ENCODE results near the gene APCDD1L.

APCDD1L gene

DNA sequence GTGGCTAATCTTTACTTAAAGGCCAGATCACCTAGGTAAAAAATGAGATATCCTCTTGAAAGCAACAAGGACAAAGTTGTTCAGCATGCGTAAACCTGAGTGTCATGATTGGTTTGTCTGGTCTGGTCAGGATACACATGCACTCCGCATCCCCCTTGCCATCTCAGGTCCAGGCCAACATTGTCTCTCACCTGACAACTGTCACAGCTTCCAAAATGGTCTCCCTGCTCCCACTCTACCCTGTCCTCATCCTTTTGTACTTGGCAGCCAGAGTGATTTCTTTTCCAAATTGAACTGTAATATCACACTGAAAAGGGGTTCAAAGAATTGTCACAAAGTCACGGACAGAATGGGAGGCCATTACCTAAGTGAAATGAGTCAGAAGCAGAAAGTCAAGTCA lies 21.1 kb upstream of the APCDD1L start:
- H3K27ac Mint-ChIP-seq: no peak overlapping the region
- no peaks in the 10 kb centered on the region for H3K27me3 Mint-ChIP-seq
- no peaks in the 10 kb centered on the region for H3K36me3 Mint-ChIP-seq (ENCODE audit: low read depth)
- no peak overlapping the region for H3K4me3 Mint-ChIP-seq
- intact Hi-C loops (cut with micrococcal nuclease): no loop called here
- peaks cover 34% of the 10 kb centered on the region for H3K9me3 Mint-ChIP-seq
- H3K4me1 Mint-ChIP-seq (ENCODE audit: low read depth): no peaks in the 10 kb centered on the region

DNA sequence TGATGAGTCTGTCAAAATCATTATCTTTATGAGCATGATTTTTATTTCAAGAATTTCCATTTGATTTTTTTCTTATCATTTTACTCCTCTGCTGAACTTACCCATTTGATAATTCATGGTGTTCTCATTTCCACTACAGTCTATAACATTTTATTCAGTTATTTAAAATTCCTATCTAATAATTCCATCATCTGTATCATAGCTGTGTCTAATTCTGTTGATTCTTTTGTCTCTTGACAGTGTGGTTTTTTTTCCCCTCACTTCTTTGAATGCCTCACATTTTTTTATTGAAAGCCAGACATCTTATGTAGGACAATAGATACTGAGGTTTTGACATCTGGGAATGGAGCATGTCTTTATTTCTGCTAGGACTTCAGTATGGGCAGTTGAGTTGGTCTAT lies 16.5 kb upstream of the APCDD1L start:
- H3K4me3 Mint-ChIP-seq: no peak overlapping the region
- peaks cover 48% of the 10 kb centered on the region for H3K9me3 Mint-ChIP-seq
- H3K4me1 Mint-ChIP-seq (ENCODE audit: low read depth): no peaks in the 10 kb centered on the region
- H3K36me3 Mint-ChIP-seq (ENCODE audit: low read depth): no peaks in the 10 kb centered on the region
- H3K27ac Mint-ChIP-seq: no peak overlapping the region
- no peaks in the 10 kb centered on the region for H3K27me3 Mint-ChIP-seq
- intact Hi-C loops (cut with micrococcal nuclease): no loop called here

DNA sequence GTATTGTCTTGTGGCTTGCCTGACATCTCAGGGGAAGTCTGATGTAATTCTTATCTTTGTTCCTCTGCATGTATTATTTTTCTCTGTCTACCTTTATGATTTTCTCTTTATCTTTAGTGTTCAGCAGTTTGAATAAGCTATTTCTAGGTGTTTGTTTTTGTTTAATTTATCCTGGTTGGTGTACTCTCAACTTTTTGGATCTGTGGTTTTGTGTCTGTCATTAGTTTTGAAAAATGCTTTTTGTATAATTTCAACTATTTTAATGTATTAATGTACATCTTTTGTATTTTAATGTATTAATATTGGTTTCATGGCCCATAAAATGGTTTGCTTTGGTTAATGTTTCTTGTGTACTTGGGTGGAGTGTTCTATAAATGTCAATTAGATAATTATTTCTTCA lies 15.9 kb upstream of the APCDD1L start:
- intact Hi-C loops (cut with micrococcal nuclease): no loop called here
- Mint-ChIP-seq H3K4me1 (ENCODE audit: low read depth) (no peaks in the 10 kb centered on the region), H3K36me3 (ENCODE audit: low read depth) (no peaks in the 10 kb centered on the region), H3K27ac (no peak overlapping the region), H3K4me3 (no peak overlapping the region), H3K27me3 (no peaks in the 10 kb centered on the region), H3K9me3 (peaks cover 54% of the 10 kb centered on the region)

DNA sequence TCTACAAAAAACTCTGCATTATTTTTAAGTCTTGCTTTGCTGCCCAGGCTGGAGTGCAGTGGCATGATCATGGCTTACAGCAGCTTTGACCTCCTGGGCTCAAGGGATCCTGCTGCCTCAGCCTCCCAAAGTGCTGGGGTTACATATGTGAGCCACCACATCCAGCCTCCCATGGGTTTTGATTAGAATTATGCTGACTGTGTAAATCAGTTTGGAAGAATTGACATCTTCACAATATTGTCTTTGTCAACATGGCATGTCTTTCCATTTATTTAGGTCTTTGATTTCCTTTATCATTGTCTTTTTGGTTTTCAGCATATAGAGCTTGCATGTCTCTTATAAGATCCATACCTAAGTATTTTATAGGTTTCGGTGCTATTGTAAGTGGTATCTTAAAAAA lies 13.2 kb upstream of the APCDD1L start:
- H3K36me3 Mint-ChIP-seq (ENCODE audit: low read depth): no peaks in the 10 kb centered on the region
- no peaks in the 10 kb centered on the region for H3K27me3 Mint-ChIP-seq
- H3K9me3 Mint-ChIP-seq: peaks cover 55% of the 10 kb centered on the region
- H3K4me3 Mint-ChIP-seq: no peak overlapping the region
- H3K4me1 Mint-ChIP-seq (ENCODE audit: low read depth): no peaks in the 10 kb centered on the region
- intact Hi-C loops (cut with micrococcal nuclease): no loop called here
- H3K27ac Mint-ChIP-seq: no peak overlapping the region

DNA sequence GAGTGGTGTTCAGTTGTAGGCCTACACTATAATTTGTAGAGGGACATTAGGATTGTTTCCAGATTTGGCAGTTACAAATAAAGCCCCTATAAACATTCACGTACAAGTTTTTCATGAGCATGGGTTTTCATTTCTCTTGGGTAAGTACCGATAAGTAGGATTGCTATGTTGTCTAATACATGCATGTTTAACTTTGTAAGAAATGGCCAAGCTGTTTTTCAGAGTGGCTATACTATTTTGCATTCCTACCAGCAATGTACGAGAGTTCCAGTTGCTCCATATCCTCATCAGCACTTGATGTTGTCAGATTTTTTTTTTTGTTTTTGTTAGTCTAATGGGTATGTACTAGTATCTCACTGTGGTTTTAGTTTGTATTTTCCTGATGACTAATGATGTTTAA lies 11.2 kb upstream of the APCDD1L start:
- Mint-ChIP-seq H3K27me3 (no peaks in the 10 kb centered on the region), H3K36me3 (ENCODE audit: low read depth) (no peaks in the 10 kb centered on the region), H3K27ac (no peak overlapping the region), H3K9me3 (peaks cover 35% of the 10 kb centered on the region), H3K4me3 (no peak overlapping the region), H3K4me1 (ENCODE audit: low read depth) (no peaks in the 10 kb centered on the region)
- intact Hi-C loops (cut with micrococcal nuclease): no loop called here

DNA sequence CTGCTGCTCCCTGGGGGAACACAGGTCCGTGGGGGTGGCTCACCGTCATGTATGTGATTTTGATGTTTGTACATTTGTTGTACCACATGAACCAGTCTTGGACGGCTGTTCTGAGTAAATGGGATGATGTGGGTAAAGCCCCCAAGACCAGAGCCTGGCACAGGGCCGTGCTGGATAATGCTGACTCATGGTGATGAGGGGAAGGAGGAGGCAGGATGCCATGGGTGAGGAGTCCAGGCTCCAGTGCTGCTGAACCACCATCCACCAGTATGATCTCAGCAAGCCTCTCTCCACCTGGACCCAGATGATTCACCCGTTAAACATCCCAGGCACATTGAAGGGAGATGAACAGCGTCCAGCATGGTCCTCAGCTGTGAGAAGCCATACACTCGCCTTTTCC lies 9.6 kb upstream of the APCDD1L start:
- Mint-ChIP-seq H3K27me3 (no peaks in the 10 kb centered on the region), H3K4me1 (ENCODE audit: low read depth) (no peaks in the 10 kb centered on the region), H3K36me3 (ENCODE audit: low read depth) (no peaks in the 10 kb centered on the region), H3K9me3 (peaks cover 22% of the 10 kb centered on the region), H3K27ac (no peak overlapping the region), H3K4me3 (no peak overlapping the region)
- intact Hi-C loops (cut with micrococcal nuclease): no loop called here

DNA sequence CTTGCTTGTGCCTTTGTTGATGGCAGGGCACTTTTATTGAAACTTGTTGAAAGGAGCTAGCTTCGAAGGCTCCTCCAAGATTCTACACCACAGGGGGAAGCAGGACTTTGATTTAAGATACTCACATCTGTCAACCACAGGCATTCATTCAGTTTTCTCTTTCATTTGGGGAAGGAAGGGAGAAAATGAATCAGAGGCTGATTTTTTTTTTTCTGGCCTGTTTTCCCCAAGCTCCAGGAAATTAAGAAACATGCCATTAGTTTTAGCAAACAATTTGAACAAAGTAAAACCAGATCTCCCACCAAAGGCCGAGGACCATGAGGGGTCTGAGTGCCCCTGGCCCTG lies 8.7 kb upstream of the APCDD1L start:
- peaks cover 17% of the 10 kb centered on the region for H3K9me3 Mint-ChIP-seq

DNA sequence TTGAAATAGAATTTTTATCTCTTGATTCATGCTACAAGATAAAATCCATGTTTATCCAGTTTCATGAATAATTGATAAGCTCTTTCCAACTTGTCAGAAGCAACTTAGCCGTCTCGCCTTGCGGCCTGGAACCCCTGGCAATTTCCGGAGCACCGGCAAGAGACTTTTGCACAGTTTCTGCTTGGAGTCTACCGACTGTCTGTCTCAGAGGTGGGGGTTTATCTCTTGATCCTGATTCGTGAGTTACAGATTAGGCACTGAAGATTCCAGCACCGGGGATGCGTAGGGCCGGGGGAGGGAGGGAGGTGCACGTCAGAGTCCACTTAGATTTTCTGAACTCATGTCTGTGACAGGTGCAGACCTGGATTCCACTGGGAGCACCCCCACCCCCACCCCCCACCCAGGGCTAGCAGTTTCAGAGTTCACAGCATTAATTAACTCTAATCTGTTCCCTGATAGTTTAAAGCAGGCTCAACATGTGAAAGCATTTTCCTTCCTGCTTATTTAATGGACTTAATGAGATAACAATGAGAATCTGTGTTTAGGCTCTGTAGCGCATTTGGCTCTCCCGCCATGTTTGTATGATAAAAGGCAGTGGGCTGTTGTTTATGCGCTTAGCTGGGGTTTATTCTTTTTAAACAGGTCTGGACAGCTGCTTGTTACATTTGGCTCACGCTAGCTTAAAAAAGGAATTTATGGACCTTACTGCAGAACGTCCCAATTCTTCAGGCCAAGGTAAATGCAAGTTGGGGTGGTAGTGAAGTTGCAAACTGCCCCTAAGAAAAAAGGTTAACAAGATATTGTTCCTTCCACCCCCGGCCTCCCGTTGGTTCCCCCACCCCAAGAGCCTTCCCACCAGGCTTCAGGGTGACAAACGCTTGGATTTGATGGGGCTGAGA lies 8.1 kb upstream of the APCDD1L start:
- no peaks in the 10 kb centered on the region for H3K4me1 Mint-ChIP-seq (ENCODE audit: low read depth)
- H3K4me3 Mint-ChIP-seq: no peak overlapping the region
- intact Hi-C loops (cut with micrococcal nuclease): no loop called here
- no peaks in the 10 kb centered on the region for H3K36me3 Mint-ChIP-seq (ENCODE audit: low read depth)
- H3K27ac Mint-ChIP-seq: no peak overlapping the region
- no peaks in the 10 kb centered on the region for H3K27me3 Mint-ChIP-seq
- peaks cover 17% of the 10 kb centered on the region for H3K9me3 Mint-ChIP-seq

More for the DNA sequence above, 8.7 kb upstream of the APCDD1L start:
- Mint-ChIP-seq H3K36me3 (ENCODE audit: low read depth) (no peaks in the 10 kb centered on the region), H3K4me1 (ENCODE audit: low read depth) (no peaks in the 10 kb centered on the region), H3K4me3 (no peak overlapping the region), H3K27me3 (no peaks in the 10 kb centered on the region), H3K27ac (no peak overlapping the region)
- intact Hi-C loops (cut with micrococcal nuclease): no loop called here

DNA sequence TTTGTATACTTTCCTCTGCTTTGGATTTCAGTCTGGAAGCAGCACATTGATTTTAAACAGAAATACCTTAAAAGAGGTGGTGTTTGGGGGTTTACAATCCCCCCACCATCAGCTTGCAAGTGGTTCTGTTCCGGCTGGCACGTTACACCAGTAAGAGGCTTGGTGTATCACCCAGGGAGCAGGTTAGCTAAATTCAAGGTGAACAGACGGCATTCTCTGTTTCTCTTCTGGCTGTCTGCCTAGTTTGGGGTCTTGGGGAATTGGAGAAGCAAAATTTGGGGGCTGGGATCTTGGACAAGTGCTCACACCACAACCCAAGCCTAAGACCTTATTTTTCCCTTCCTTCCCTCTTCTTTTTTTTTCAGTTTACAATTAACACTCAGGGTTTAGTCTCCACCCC lies 7.5 kb upstream of the APCDD1L start:
- Mint-ChIP-seq H3K9me3 (peaks cover 17% of the 10 kb centered on the region), H3K36me3 (ENCODE audit: low read depth) (no peaks in the 10 kb centered on the region), H3K4me1 (ENCODE audit: low read depth) (no peaks in the 10 kb centered on the region), H3K4me3 (no peak overlapping the region), H3K27me3 (peaks cover 4% of the 10 kb centered on the region), H3K27ac (no peak overlapping the region)
- intact Hi-C loops (cut with micrococcal nuclease): no loop called here

DNA sequence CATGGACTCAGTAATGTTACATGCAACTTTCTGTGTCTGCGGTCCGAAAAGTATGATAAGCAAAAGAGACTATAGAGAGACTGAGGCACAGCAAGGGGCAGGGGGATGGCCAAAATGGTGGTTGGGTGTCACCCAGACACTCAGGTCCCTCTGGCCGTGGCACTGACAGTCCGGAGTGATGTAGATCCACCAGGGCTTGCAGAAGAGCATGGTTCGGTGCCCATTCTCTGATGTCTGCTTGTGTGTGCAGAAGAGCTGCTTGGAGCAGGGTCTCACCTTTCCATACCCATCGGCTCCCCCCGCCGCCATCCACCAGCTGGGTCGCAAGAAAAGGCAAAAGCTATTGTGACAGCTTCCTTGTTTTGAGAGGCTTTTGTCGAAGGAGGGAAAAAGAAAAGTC lies 6.6 kb upstream of the APCDD1L start:
- Mint-ChIP-seq H3K9me3 (peaks cover 11% of the 10 kb centered on the region), H3K27ac (no peak overlapping the region), H3K4me3 (no peak overlapping the region), H3K27me3 (peaks cover 7% of the 10 kb centered on the region), H3K4me1 (ENCODE audit: low read depth) (no peaks in the 10 kb centered on the region), H3K36me3 (ENCODE audit: low read depth) (no peaks in the 10 kb centered on the region)
- intact Hi-C loops (cut with micrococcal nuclease): no loop called here

DNA sequence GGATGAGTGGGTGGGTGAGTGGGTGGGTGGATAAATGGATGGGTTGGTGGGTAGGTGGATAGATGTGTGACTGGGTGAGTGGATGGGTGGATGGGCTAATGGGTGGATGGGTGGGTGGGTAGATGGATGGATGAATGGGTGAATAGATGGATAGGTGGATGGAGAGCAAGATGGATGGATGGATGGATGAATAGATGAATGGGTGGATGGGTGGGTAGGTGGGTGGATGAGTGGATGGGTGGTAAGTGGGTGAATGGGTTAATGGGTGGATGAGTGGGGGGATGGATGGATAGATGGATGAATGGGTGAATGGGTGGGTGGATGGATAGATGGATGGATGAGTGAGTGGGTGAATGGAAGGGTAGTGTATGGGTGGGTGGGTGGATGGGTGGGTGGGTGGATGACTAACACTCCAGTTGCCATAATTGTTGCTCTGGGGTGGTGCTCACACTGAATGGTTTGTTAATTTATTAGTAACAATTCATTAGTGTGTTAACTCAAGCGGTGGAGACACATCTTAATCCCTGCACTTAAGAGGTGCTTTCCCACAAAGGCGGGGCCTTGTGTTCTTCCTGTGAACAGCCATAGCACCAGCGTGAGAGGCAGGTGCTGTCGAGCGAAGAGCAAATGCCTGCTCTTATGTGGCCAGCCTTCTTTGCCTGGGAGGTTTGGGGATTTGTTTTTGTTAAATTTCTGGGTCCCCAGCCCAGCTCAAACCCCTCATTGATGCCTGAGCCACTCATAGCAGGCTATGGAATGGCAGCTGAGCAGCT lies 4.9 kb upstream of the APCDD1L start:
- Mint-ChIP-seq H3K4me1 (ENCODE audit: low read depth) (no peaks in the 10 kb centered on the region), H3K27ac (no peak overlapping the region), H3K9me3 (no peaks in the 10 kb centered on the region), H3K27me3 (peaks cover 21% of the 10 kb centered on the region), H3K4me3 (no peak overlapping the region), H3K36me3 (ENCODE audit: low read depth) (no peaks in the 10 kb centered on the region)
- intact Hi-C loops (cut with micrococcal nuclease): no loop called here

DNA sequence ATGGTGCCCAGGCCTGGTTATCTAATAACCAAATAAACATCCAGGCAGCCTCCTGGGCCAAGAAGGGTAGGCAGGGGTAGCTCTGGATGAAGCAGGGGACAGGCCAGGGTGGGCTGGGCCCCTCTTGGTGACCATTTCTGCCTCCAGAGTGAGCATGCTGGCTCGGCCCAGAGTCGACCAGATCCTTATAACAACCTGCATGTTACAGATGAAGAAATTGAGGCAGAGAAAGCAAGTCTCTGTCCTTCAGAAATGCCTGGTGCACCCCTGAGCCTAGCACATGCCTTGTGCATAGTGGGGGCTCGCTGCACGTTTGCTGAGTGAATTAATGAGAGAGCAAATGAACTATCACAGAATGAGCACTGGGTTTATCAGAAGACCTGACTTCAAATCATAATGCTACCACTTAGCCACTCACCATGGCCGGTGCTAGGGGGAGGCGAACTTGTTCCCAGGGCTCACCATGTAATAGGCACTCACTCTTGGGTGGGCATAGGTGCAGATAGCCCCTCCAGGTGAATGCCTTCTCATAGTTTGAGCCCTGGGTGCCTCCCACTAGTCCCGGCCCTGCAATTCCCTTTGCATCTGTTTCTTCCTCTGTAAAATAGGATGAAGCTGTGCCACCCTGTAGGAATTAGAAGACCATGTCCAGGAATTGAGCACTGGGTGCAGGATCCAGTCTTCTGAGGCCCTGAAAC lies 3.8 kb upstream of the APCDD1L start:
- Mint-ChIP-seq H3K36me3 (ENCODE audit: low read depth) (no peaks in the 10 kb centered on the region), H3K4me1 (ENCODE audit: low read depth) (no peaks in the 10 kb centered on the region), H3K27me3 (peaks cover 31% of the 10 kb centered on the region), H3K9me3 (no peaks in the 10 kb centered on the region), H3K27ac (no peak overlapping the region), H3K4me3 (no peak overlapping the region)
- intact Hi-C loops (cut with micrococcal nuclease): no loop called here

DNA sequence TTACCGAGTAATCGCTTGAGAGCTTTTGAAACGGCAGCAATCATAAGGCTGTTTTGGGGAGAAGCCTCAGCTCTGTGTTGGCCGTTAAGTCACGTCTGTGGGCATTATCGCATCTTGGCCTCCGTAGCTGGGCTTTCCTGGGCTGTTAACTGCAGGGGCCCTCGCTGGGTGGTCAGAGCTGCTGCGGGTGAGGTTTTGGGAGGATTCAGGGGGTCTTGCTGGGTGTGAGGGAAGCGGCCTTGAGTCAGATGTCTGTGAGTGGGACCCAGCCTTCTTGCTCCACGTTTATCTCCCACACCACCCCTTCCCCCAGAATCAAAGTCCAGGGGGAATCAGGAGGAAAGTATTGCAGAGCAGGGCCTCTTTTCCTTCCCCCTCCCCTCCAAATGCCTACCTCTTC lies 3.2 kb upstream of the APCDD1L start:
- Mint-ChIP-seq H3K27ac (no peak overlapping the region), H3K27me3 (peaks cover 37% of the 10 kb centered on the region), H3K4me1 (ENCODE audit: low read depth) (no peaks in the 10 kb centered on the region), H3K4me3 (no peak overlapping the region), H3K9me3 (no peaks in the 10 kb centered on the region), H3K36me3 (ENCODE audit: low read depth) (no peaks in the 10 kb centered on the region)
- intact Hi-C loops (cut with micrococcal nuclease): no loop called here
